Mucosa of rectum (tissue), 2 donors: ENCODE measurements around the gene STX16.

Source experiments
- H3K27ac ChIP-seq, 2 donors: one replicate each; pipeline ENCODE4 v1.7.0; 2013; ENCODE audit warnings: inconsistent platforms in 2 of 2, low read depth in 2 of 2, low read length in 2 of 2
- H3K27me3 ChIP-seq, 2 donors: one replicate each; pipeline ENCODE4 v1.7.0; 2013; ENCODE audit warnings: low read length in 2 of 2; ENCODE audit not compliant: control insufficient read depth in 2 of 2, insufficient read depth in 2 of 2
- H3K36me3 ChIP-seq, 2 donors: one replicate each; pipeline ENCODE4 v1.7.0; 2013; ENCODE audit warnings: low read length in 2 of 2; ENCODE audit not compliant: control insufficient read depth in 2 of 2, insufficient read depth in 2 of 2
- H3K4me1 ChIP-seq, 2 donors: one replicate each; pipeline ENCODE4 v1.7.0; 2013; ENCODE audit warnings: low read length in 2 of 2, mild to moderate bottlenecking in 1 of 2; ENCODE audit not compliant: control insufficient read depth in 2 of 2, insufficient read depth in 2 of 2
- H3K4me3 ChIP-seq, 2 donors: one replicate each; pipeline ENCODE4 v1.7.0; 2013; ENCODE audit warnings: low read length in 2 of 2
- H3K9ac ChIP-seq, 2 donors: one replicate each; pipeline ENCODE4 v1.7.0; 2013; ENCODE audit warnings: low read length in 2 of 2, low read depth in 1 of 2, mild to moderate bottlenecking in 1 of 2
- H3K9me3 ChIP-seq, 2 donors: one replicate each; pipeline ENCODE4 v1.7.0; 2013; ENCODE audit warnings: low read length in 2 of 2; ENCODE audit not compliant: control insufficient read depth in 2 of 2
- donor health status: healthy.
- donor health status: Normal muscosa, but diverticular disease.

The STX16 gene

GRCh38 chr20:58675641-58676040 is 24.6 kb downstream of the STX16 start:
- H3K4me3 ChIP-seq, result no peak overlapping the region
- no peaks in the 10 kb centered on the region for H3K4me1 ChIP-seq
- no peak overlapping the region for H3K9ac ChIP-seq
- H3K36me3 ChIP-seq, result peaks cover 59 to 66% of the 10 kb centered on the region in 2 donors
- no peaks in the 10 kb centered on the region for H3K27me3 ChIP-seq
- no peaks in the 10 kb centered on the region for H3K9me3 ChIP-seq
- no peak overlapping the region for H3K27ac ChIP-seq

GRCh38 chr20:58676161-58676560 is 25.1 kb downstream of the STX16 start:
- H3K4me1 ChIP-seq, result no peaks in the 10 kb centered on the region
- H3K36me3 ChIP-seq, result peaks cover 58 to 63% of the 10 kb centered on the region in 2 donors
- no peaks in the 10 kb centered on the region for H3K9me3 ChIP-seq
- H3K27me3 ChIP-seq, result no peaks in the 10 kb centered on the region
- no peak overlapping the region for H3K4me3 ChIP-seq
- H3K9ac ChIP-seq, result no peak overlapping the region
- no peak overlapping the region for H3K27ac ChIP-seq

- Histone ChIP-seq H3K27me3 (no peaks in the 10 kb centered on the region), H3K4me3 (no peak overlapping the region), H3K27ac (no peak overlapping the region), H3K9me3 (no peaks in the 10 kb centered on the region), H3K9ac (no peak overlapping the region), H3K36me3 (peaks cover 55 to 62% of the 10 kb centered on the region in 2 donors), H3K4me1 (no peaks in the 10 kb centered on the region)
These were observed 26.1 kb downstream of the STX16 start for GRCh38 chr20:58677079-58677604.

- H3K4me3 ChIP-seq, result no peak overlapping the region
- H3K9me3 ChIP-seq, result no peaks in the 10 kb centered on the region
- H3K36me3 ChIP-seq, result peaks cover 53 to 59% of the 10 kb centered on the region in 2 donors
- H3K27me3 ChIP-seq, result no peaks in the 10 kb centered on the region
- H3K27ac ChIP-seq, result no peak overlapping the region
- H3K4me1 ChIP-seq, result no peaks in the 10 kb centered on the region
- no peak overlapping the region for H3K9ac ChIP-seq
These were observed 26.7 kb downstream of the STX16 start for GRCh38 chr20:58677808-58678207.

- no peaks in the 10 kb centered on the region for H3K4me1 ChIP-seq
- H3K27ac ChIP-seq, result no peak overlapping the region
- no peak overlapping the region for H3K4me3 ChIP-seq
- no peaks in the 10 kb centered on the region for H3K27me3 ChIP-seq
- H3K36me3 ChIP-seq, result peaks cover 44 to 50% of the 10 kb centered on the region in 2 donors
- no peak overlapping the region for H3K9ac ChIP-seq
- no peaks in the 10 kb centered on the region for H3K9me3 ChIP-seq
These were observed 27.7 kb downstream of the STX16 start for GRCh38 chr20:58678806-58679205.

- Histone ChIP-seq H3K9me3 (no peaks in the 10 kb centered on the region), H3K27me3 (no peaks in the 10 kb centered on the region), H3K27ac (no peak overlapping the region), H3K36me3 (peaks cover 18 to 20% of the 10 kb centered on the region in 2 donors), H3K4me1 (no peaks in the 10 kb centered on the region), H3K9ac (no peak overlapping the region), H3K4me3 (no peak overlapping the region)
These were observed 31.8 kb downstream of the STX16 start for GRCh38 chr20:58682656-58683531.

- H3K27me3 ChIP-seq, result no peaks in the 10 kb centered on the region
- H3K4me1 ChIP-seq, result no peaks in the 10 kb centered on the region
- no peak overlapping the region for H3K27ac ChIP-seq
- no peak overlapping the region for H3K4me3 ChIP-seq
- peaks cover 12 to 13% of the 10 kb centered on the region in 2 donors for H3K36me3 ChIP-seq
- H3K9me3 ChIP-seq, result no peaks in the 10 kb centered on the region
- H3K9ac ChIP-seq, result no peak overlapping the region
These were observed 33.2 kb downstream of the STX16 start for GRCh38 chr20:58684291-58684690.

- Histone ChIP-seq H3K4me3 (no peak overlapping the region), H3K27me3 (no peaks in the 10 kb centered on the region), H3K9ac (no peak overlapping the region), H3K27ac (no peak overlapping the region), H3K4me1 (no peaks in the 10 kb centered on the region), H3K9me3 (no peaks in the 10 kb centered on the region), H3K36me3 (no peaks in the 10 kb centered on the region)
These were observed 34.9 kb downstream of the STX16 start for GRCh38 chr20:58685988-58686387.

GRCh38 chr20:58688414-58688813 is 37.3 kb downstream of the STX16 start:
- Histone ChIP-seq H3K27me3 (no peaks in the 10 kb centered on the region), H3K27ac (no peak overlapping the region), H3K9ac (no peak overlapping the region), H3K9me3 (no peaks in the 10 kb centered on the region), H3K36me3 (no peaks in the 10 kb centered on the region), H3K4me1 (peaks cover 3 to 8% of the 10 kb centered on the region in 2 donors), H3K4me3 (no peak overlapping the region)

- Histone ChIP-seq H3K27ac (no peak overlapping the region), H3K4me1 (peaks cover 7 to 11% of the 10 kb centered on the region in 2 donors), H3K36me3 (no peaks in the 10 kb centered on the region), H3K27me3 (no peaks in the 10 kb centered on the region), H3K4me3 (no peak overlapping the region), H3K9ac (no peak overlapping the region), H3K9me3 (no peaks in the 10 kb centered on the region)
These were observed 37.8 kb downstream of the STX16 start for GRCh38 chr20:58688840-58689239.
